ENCODE measurements around the gene MAFF. TPM values are rescaled to one million over a fixed set of nuclear protein-coding genes. Genes with fewer than 3 reads are reported as not detected.

Gene MAFF
- total RNA-seq, 1 experiment from 2014 or later, result 5.8 TPM

- no peak overlapping the region for H4K5ac ChIP-seq (ENCODE audit: insufficient read length, low read depth, low read length)
- Mint-ChIP-seq H3K9me3 (no peaks in the 10 kb centered on the region), H3K36me3 (ENCODE audit: insufficient read depth in 1 of 3, low read depth in 3 of 3) (peaks cover 2 to 39% (median 38%) of the 10 kb centered on the region in 3 experiments), H3K27me3 (ENCODE audit: low read depth) (no peaks in the 10 kb centered on the region), H3K4me3 (no peak overlapping the region), H3K4me1 (peaks cover 9 to 14% of the 10 kb centered on the region in 2 experiments), H3K27ac (no peak overlapping the region)
- no peak overlapping the region for H3K23ac ChIP-seq (ENCODE audit: insufficient read length, low read depth, low read length)
- H2AFZ ChIP-seq (ENCODE audit: low read length), result no peak overlapping the region
- no peak overlapping the region for H2BK20ac ChIP-seq (ENCODE audit: low read depth, low read length, poor library complexity, severe bottlenecking)
- TF ChIP-seq CTCF (conservative IDR thresholded peaks at IDR 0.05), result no peak
- no peak overlapping the region for H3K18ac ChIP-seq (ENCODE audit: insufficient read length, low read depth, low read length)
- no peak overlapping the region for H3K14ac ChIP-seq (ENCODE audit: insufficient read depth, low read length)
- no peak overlapping the region for H3K56ac ChIP-seq (ENCODE audit: insufficient read length, low read depth, low read length)
- H3K4ac ChIP-seq (ENCODE audit: low read depth, low read length), result no peak overlapping the region
- no peak overlapping the region for H2BK12ac ChIP-seq (ENCODE audit: insufficient read length, low read depth, low read length)
- no peak overlapping the region for H4K91ac ChIP-seq (ENCODE audit: insufficient read length, low read depth, low read length)
- no peak overlapping the region for H2BK120ac ChIP-seq (ENCODE audit: low read depth, low read length, poor library complexity, severe bottlenecking)
- no peaks in the 10 kb centered on the region for H3K23me2 ChIP-seq (ENCODE audit: insufficient read length, low read depth, low read length, poor library complexity, severe bottlenecking)
- H3K27ac ChIP-seq (ENCODE audit: insufficient read length, low read depth, low read length), result no peak overlapping the region
- H3K4me2 ChIP-seq (ENCODE audit: insufficient read depth, insufficient read length, low read length), result no peak overlapping the region
- no peak overlapping the region for H2AK5ac ChIP-seq (ENCODE audit: insufficient read length, low read length)
- DNase-seq, result no peak
- H3T11ph ChIP-seq (ENCODE audit: low read length), result no peak overlapping the region
- no peak overlapping the region for H3K9ac ChIP-seq (ENCODE audit: extremely low read depth, insufficient read length, low read length)
- no peaks in the 10 kb centered on the region for H3K79me2 ChIP-seq (ENCODE audit: insufficient read depth, low read length)
- no peak overlapping the region for H2BK15ac ChIP-seq (ENCODE audit: low read depth, low read length)
- no peaks in the 10 kb centered on the region for H3K9me3 ChIP-seq (ENCODE audit: control insufficient read depth, low read depth, low read length)
- no peaks in the 10 kb centered on the region for H3K27me3 ChIP-seq (ENCODE audit: insufficient read depth, low read length)
- peaks cover under 1% of the 10 kb centered on the region; the same call in 1 of the 2 replicates for H3K4me1 ChIP-seq (ENCODE audit: insufficient read depth, low read length)
- H4K8ac ChIP-seq (replicated peaks; ENCODE audit: insufficient read length, low read depth, low read length), result no peak overlapping the region
- no peaks in the 10 kb centered on the region for H4K20me1 ChIP-seq (ENCODE audit: control insufficient read depth, insufficient read depth, insufficient read length)
- no peak overlapping the region for H2BK5ac ChIP-seq (ENCODE audit: insufficient read length, low read length)
- no peaks in the 10 kb centered on the region for H3K79me1 ChIP-seq (ENCODE audit: insufficient read depth, low read depth, low read length, poor library complexity, severe bottlenecking)
- WGBS (ENCODE audit: extremely low coverage, insufficient read length, low lambda C conversion rate), result no CpG with 5 or more reads among the region's 12 CpGs
Measured at GRCh38 chr22:38223289-38223960, 21.6 kb downstream of the MAFF start.
